ENCODE data around the gene HMG20A. TPM values are rescaled to one million over a fixed set of nuclear protein-coding genes. Genes with fewer than 3 reads are reported as not detected.

HMG20A gene
- total RNA-seq, 1 experiment from 2014 or later = 60.2 TPM

DNA sequence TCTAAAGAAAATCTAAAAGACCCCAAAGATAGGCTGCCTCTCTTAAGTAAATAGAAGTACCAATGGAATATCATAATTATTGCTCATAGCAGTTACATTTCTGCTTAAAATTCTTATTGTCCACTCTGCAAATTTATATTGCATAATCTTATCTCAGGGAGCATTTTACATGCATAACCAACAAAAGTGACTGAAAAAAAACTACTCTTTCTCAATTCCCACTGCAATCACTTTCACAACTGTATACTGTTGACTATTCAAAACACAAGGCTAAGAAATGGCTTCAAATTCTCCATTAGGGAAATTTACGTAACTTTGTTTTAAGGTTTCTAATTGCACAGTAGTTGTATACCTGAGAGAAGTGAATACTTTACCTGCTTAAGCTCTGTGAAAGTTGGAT lies 56.3 kb downstream of the HMG20A start:
- Mint-ChIP-seq H3K9me3 (no peaks in the 10 kb centered on the region), H3K36me3 (ENCODE audit: insufficient read depth in 1 of 3, low read depth in 3 of 3) (peaks cover 15 to 48% (median 30%) of the 10 kb centered on the region in 3 experiments), H3K27me3 (ENCODE audit: low read depth) (no peaks in the 10 kb centered on the region), H3K4me1 (peaks cover 29 to 37% of the 10 kb centered on the region in 2 experiments), H3K4me3 (no peak overlapping the region), H3K27ac (no peak overlapping the region; a peak in 1 of 7 replicates)
- TF ChIP-seq, protein P1, sequence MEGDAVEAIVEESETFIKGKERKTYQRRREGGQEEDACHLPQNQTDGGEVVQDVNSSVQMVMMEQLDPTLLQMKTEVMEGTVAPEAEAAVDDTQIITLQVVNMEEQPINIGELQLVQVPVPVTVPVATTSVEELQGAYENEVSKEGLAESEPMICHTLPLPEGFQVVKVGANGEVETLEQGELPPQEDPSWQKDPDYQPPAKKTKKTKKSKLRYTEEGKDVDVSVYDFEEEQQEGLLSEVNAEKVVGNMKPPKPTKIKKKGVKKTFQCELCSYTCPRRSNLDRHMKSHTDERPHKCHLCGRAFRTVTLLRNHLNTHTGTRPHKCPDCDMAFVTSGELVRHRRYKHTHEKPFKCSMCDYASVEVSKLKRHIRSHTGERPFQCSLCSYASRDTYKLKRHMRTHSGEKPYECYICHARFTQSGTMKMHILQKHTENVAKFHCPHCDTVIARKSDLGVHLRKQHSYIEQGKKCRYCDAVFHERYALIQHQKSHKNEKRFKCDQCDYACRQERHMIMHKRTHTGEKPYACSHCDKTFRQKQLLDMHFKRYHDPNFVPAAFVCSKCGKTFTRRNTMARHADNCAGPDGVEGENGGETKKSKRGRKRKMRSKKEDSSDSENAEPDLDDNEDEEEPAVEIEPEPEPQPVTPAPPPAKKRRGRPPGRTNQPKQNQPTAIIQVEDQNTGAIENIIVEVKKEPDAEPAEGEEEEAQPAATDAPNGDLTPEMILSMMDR (conservative IDR thresholded peaks at IDR 0.05) = no peak
- no peak overlapping the region for H2BK20ac ChIP-seq (ENCODE audit: low read depth, low read length, poor library complexity, severe bottlenecking)
- no peak overlapping the region for H3K4me2 ChIP-seq (ENCODE audit: insufficient read depth, insufficient read length, low read length)
- no peak overlapping the region for H3K4ac ChIP-seq (ENCODE audit: low read depth, low read length)
- no peak overlapping the region for H2BK120ac ChIP-seq (ENCODE audit: low read depth, low read length, poor library complexity, severe bottlenecking)
- no peak for DNase-seq
- H3K27ac ChIP-seq (ENCODE audit: insufficient read length, low read depth, low read length) = no peak overlapping the region
- H3K27me3 ChIP-seq (ENCODE audit: insufficient read depth, low read length) = no peaks in the 10 kb centered on the region
- H3K9me3 ChIP-seq (ENCODE audit: control insufficient read depth, low read depth, low read length) = no peaks in the 10 kb centered on the region
- no peak overlapping the region for H2AFZ ChIP-seq (ENCODE audit: low read length)
- 0 out of 2 replicates have a peak, but pooled peaks cover 4% of the 10 kb centered on the region for H3K4me1 ChIP-seq (ENCODE audit: insufficient read depth, low read length)
- H4K20me1 ChIP-seq (ENCODE audit: control insufficient read depth, insufficient read depth, insufficient read length) = no peaks in the 10 kb centered on the region
- no peak overlapping the region for H3K14ac ChIP-seq (ENCODE audit: insufficient read depth, low read length)
- no peaks in the 10 kb centered on the region for H3K23me2 ChIP-seq (ENCODE audit: insufficient read length, low read depth, low read length, poor library complexity, severe bottlenecking)
- no peak overlapping the region for H2BK5ac ChIP-seq (ENCODE audit: insufficient read length, low read length)
- H2BK12ac ChIP-seq (ENCODE audit: insufficient read length, low read depth, low read length) = no peak overlapping the region
- H2AK5ac ChIP-seq (ENCODE audit: insufficient read length, low read length) = no peak overlapping the region
- no peak overlapping the region for H2BK15ac ChIP-seq (ENCODE audit: low read depth, low read length)
- H4K91ac ChIP-seq (ENCODE audit: insufficient read length, low read depth, low read length) = no peak overlapping the region
- no peaks in the 10 kb centered on the region for H3K79me1 ChIP-seq (ENCODE audit: insufficient read depth, low read depth, low read length, poor library complexity, severe bottlenecking)
- H3K23ac ChIP-seq (ENCODE audit: insufficient read length, low read depth, low read length) = no peak overlapping the region
- H3K18ac ChIP-seq (ENCODE audit: insufficient read length, low read depth, low read length) = no peak overlapping the region
- no peaks in the 10 kb centered on the region for H3K79me2 ChIP-seq (ENCODE audit: insufficient read depth, low read length)
- no peak overlapping the region for H3K56ac ChIP-seq (ENCODE audit: insufficient read length, low read depth, low read length)
- WGBS (ENCODE audit: extremely low coverage, insufficient read length, low lambda C conversion rate) = no CpG with 5 or more reads among the region's 1 CpG
- H3K9ac ChIP-seq (ENCODE audit: extremely low read depth, insufficient read length, low read length) = no peak overlapping the region
- H4K8ac ChIP-seq (replicated peaks; ENCODE audit: insufficient read length, low read depth, low read length) = no peak overlapping the region
- H3T11ph ChIP-seq (ENCODE audit: low read length) = no peak overlapping the region
- H4K5ac ChIP-seq (ENCODE audit: insufficient read length, low read depth, low read length) = no peak overlapping the region

Measured in H9 (cell line).